SK-N-SH (cell line): ENCODE measurements around the gene AKR7A2. TPM values are rescaled to one million over a fixed set of nuclear protein-coding genes. Genes with fewer than 3 reads are reported as not detected.
"Not testable (repeated sequence)": the region's sequence is repeated elsewhere in the genome, so short reads cannot be mapped to it uniquely, and the experiment has no call there.

Source experiments
- CTCF ChIA-PET: fragments of 300-600, 350-600 bp; formaldehyde crosslinking; extraction: SDS; loops from one replicate; lab custom pipeline; 2021; lab: Yijun Ruan, JAX
- POLR2A ChIA-PET: fragments of 350-600 bp; sonication (Branson Sonifier 250); formaldehyde crosslinking; extraction: SDS; loops from one replicate; lab custom pipeline; 2020; ENCODE audit warnings: antibody characterized with exemption, inconsistent platforms; lab: Yijun Ruan, JAX
- DNase-seq: peaks from one replicate; pipeline ENCODE4 v3.0.0; 2012
- H2AFZ ChIP-seq: fragments of 200-600 bp; sonication (generic); 2 replicates; pipeline ENCODE4 v1.8.1; 2016; ENCODE audit warnings: antibody characterized with exemption, mild to moderate bottlenecking, low read depth
- H3F3A ChIP-seq: fragments of 200-600 bp; sonication (generic); replicated peaks from 2 replicates; pipeline ENCODE3; 2016; ENCODE audit warnings: antibody characterized with exemption, mild to moderate bottlenecking; ENCODE audit not compliant: insufficient read depth
- H3K27ac ChIP-seq, 2 experiments: fragments of 200-500 bp in 1 of 2; fragments of 200-600 bp in 1 of 2; sonication (Bioruptor generic) in 1 of 2; sonication (generic), shearing (Covaris generic) in 1 of 2; 2 replicates each; pipeline versions ENCODE4 v1.5.1 to v1.6.1; 2014 to 2016; ENCODE audit warnings: low read depth in 2 of 2, inconsistent platforms in 1 of 2, low read length in 1 of 2, mild to moderate bottlenecking in 1 of 2, mixed read lengths in 1 of 2
- H3K27me3 ChIP-seq: fragments of 200-600 bp; sonication (generic), shearing (Covaris generic); 2 replicates; pipeline ENCODE4 v1.6.1; 2016; ENCODE audit warnings: mixed run types; ENCODE audit not compliant: insufficient read depth
- H3K36me3 ChIP-seq, 2 experiments: fragments of 200-500 bp in 1 of 2; fragments of 200-600 bp in 1 of 2; sonication (Bioruptor generic) in 1 of 2; sonication (generic) in 1 of 2; replicated peaks in 1 of 2; 2 replicates each; pipeline versions ENCODE3 to v1.5.1; 2014 to 2016; ENCODE audit warnings: low read length in 1 of 2, mild to moderate bottlenecking in 1 of 2; ENCODE audit not compliant: insufficient read depth in 2 of 2, control insufficient read depth in 1 of 2
- H3K4me1 ChIP-seq, 2 experiments: fragments of 200-500 bp in 1 of 2; fragments of 200-600 bp in 1 of 2; sonication (Bioruptor generic) in 1 of 2; sonication (generic), shearing (Covaris generic) in 1 of 2; 2 replicates each; pipeline versions ENCODE4 v1.5.1 to v1.6.1; 2014 to 2016; ENCODE audit warnings: low read depth in 1 of 2, low read length in 1 of 2, mixed run types in 1 of 2; ENCODE audit not compliant: insufficient read depth in 2 of 2, control insufficient read depth in 1 of 2
- H3K4me2 ChIP-seq: fragments of 200-600 bp; sonication (generic), shearing (Covaris generic); 2 replicates; pipeline ENCODE4 v1.6.1; 2017; ENCODE audit warnings: mixed run types
- H3K4me3 ChIP-seq, 2 experiments: fragments of 200-500 bp in 1 of 2; fragments of 200-600 bp in 1 of 2; sonication (Bioruptor generic) in 1 of 2; sonication (generic), shearing (Covaris generic) in 1 of 2; 2 replicates each; pipeline versions ENCODE4 v1.5.1 to v1.8.1; 2014 to 2016; ENCODE audit warnings: low read depth in 2 of 2, inconsistent platforms in 1 of 2, low read length in 1 of 2, mild to moderate bottlenecking in 1 of 2, mixed read lengths in 1 of 2, moderate library complexity in 1 of 2
- H3K79me2 ChIP-seq: fragments of 200-600 bp; sonication (generic); 2 replicates; pipeline ENCODE4 v1.8.1; 2017; ENCODE audit warnings: mild to moderate bottlenecking; ENCODE audit not compliant: insufficient read depth
- H3K9ac ChIP-seq: fragments of 200-600 bp; sonication (generic); 2 replicates; pipeline ENCODE4 v1.6.1; 2017; ENCODE audit warnings: mixed run types
- H3K9me2 ChIP-seq: fragments of 200-600 bp; sonication (generic); 2 replicates; pipeline ENCODE4 v1.6.1; 2017; ENCODE audit warnings: mixed run types
- H3K9me3 ChIP-seq: fragments of 200-600 bp; sonication (generic); 2 replicates; pipeline ENCODE4 v1.6.1; 2017; ENCODE audit warnings: mixed run types, mild to moderate bottlenecking, moderate library complexity
- H4K20me1 ChIP-seq: fragments of 200-600 bp; sonication (generic); 2 replicates; pipeline ENCODE4 v1.6.1; 2017; ENCODE audit warnings: mild to moderate bottlenecking, mixed run types; ENCODE audit not compliant: insufficient read depth
- GATA2 ChIP-seq: sonication (generic); formaldehyde crosslinking; IDR thresholded peaks from 2 replicates; pipeline ENCODE4 v1.5.0; 2020; ENCODE audit warnings: mild to moderate bottlenecking, missing genetic modification reagents
- IRF3 ChIP-seq: fragments of 150-350 bp; IDR thresholded peaks from 2 replicates; pipeline ENCODE4 v1.6.1; 2016; ENCODE audit warnings: mild to moderate bottlenecking, low read depth, low read length
- MXI1 ChIP-seq: IDR thresholded peaks from 2 replicates; pipeline ENCODE4 v1.6.1; 2012; ENCODE audit warnings: mild to moderate bottlenecking, low read depth, low read length, improper control_type of control experiment
- NRF1 ChIP-seq: IDR thresholded peaks from 2 replicates; pipeline ENCODE4 v1.6.1; 2012; ENCODE audit warnings: low read depth, mild to moderate bottlenecking, low read length
- REST ChIP-seq: IDR thresholded peaks from 2 replicates; pipeline ENCODE4 v1.6.1; 2012; ENCODE audit warnings: mild to moderate bottlenecking, low read depth, low read length, moderate library complexity
- RXRA ChIP-seq: IDR thresholded peaks from 2 replicates; pipeline ENCODE4 v1.4.0; 2012; ENCODE audit warnings: low read depth, mild to moderate bottlenecking, borderline replicate concordance
- ZBTB33 ChIP-seq: IDR thresholded peaks from 2 replicates; pipeline ENCODE4 v1.4.0; 2012; ENCODE audit warnings: low read depth, borderline replicate concordance
- WGBS: methylation state at CpG from one replicate; pipeline ENCODE4 v1.1.6; 2017; ENCODE audit warnings: low lambda C conversion rate; 5-methylcytosine and 5-hydroxymethylcytosine counted together
- polyA plus RNA-seq, 3 experiments: library from polyadenylated mRNA; depleted of rRNA; stranded (reverse); fragments of >200 nt; gene quantifications; 2 replicates each; pipeline ENCODE4 v1.2.3, GENCODE V29; 2012

AKR7A2 gene
- polyA plus RNA-seq, 1 of the 3 experiments (the other 2 are of a cell fraction), result 40.7 TPM

- H4K20me1 ChIP-seq, result no peaks in the 10 kb centered on the region
- no peaks in the 10 kb centered on the region for H3K4me1 ChIP-seq
- H3K9me2 ChIP-seq, result no peaks in the 10 kb centered on the region
- H3K4me2 ChIP-seq, result no peak overlapping the region
- H3K9ac ChIP-seq, result no peak overlapping the region
- H2AFZ ChIP-seq, result no peak overlapping the region
- H3K9me3 ChIP-seq, result no peaks in the 10 kb centered on the region; the same call in 1 of the 2 replicates
- no peak overlapping the region for H3K4me3 ChIP-seq
- no peaks in the 10 kb centered on the region for H3F3A ChIP-seq
- ChIA-PET POLR2A (no interaction called here), CTCF (no interaction called here)
- H3K36me3 ChIP-seq, result peaks cover 0 to 7% of the 10 kb centered on the region in 2 experiments
- TF ChIP-seq ZBTB33 (no peak), GATA2 (CRISPR knock-in tag) (no peak), NRF1 (no peak), REST (no peak), RXRA (no peak), MXI1 (no peak), IRF3 (no peak)
- 88% methylated on average over 5 of the region's 5 CpGs for WGBS
- no peaks in the 10 kb centered on the region for H3K79me2 ChIP-seq
- DNase-seq, result no peak
- no peaks in the 10 kb centered on the region for H3K27me3 ChIP-seq
- no peak overlapping the region for H3K27ac ChIP-seq
Observed at GRCh38 chr1:19274636-19275035, 37.3 kb downstream of the AKR7A2 start.

GRCh38 chr1:19273844-19274531 is 38.0 kb downstream of the AKR7A2 start:
- H3K4me3 ChIP-seq, H3F3A ChIP-seq, H4K20me1 ChIP-seq, H3K9ac ChIP-seq, H3K9me2 ChIP-seq, H3K9me3 ChIP-seq, H3K4me1 ChIP-seq, H2AFZ ChIP-seq, POLR2A ChIA-PET, H3K27ac ChIP-seq, H3K4me2 ChIP-seq, CTCF ChIA-PET, H3K36me3 ChIP-seq, DNase-seq, H3K79me2 ChIP-seq, H3K27me3 ChIP-seq: not testable (repeated sequence)
- WGBS, result 92% methylated on average over 19 of the region's 66 CpGs
